Smooth muscle cell (in vitro differentiated cells): ENCODE results near the gene ZIC2. TPM values are rescaled to one million over a fixed set of nuclear protein-coding genes. Genes with fewer than 3 reads are reported as not detected.

Source experiments
- DNase-seq: peaks from one replicate; lab custom pipeline; 2025; ENCODE audit not compliant: unreplicated experiment; lab: John Stamatoyannopoulos, UW
- H2AFZ ChIP-seq: fragments of 200-600 bp; sonication (generic); 2 replicates; pipeline ENCODE4 v1.6.0; 2016; ENCODE audit warnings: antibody characterized with exemption, low read depth, mild to moderate bottlenecking
- H3F3A ChIP-seq: fragments of 200-600 bp; sonication (generic); 2 replicates; pipeline ENCODE4 v1.6.0; 2017; ENCODE audit warnings: antibody characterized with exemption, low read depth
- H3K27ac ChIP-seq: fragments of 200-600 bp; sonication (generic); 2 replicates; pipeline ENCODE4 v1.5.1; 2016; ENCODE audit warnings: low read depth, mild to moderate bottlenecking
- H3K27me3 ChIP-seq: fragments of 200-600 bp; sonication (generic); 2 replicates; pipeline ENCODE4 v1.6.1; 2016; ENCODE audit warnings: low read depth, mild to moderate bottlenecking
- H3K36me3 ChIP-seq: fragments of 200-600 bp; sonication (generic); 2 replicates; pipeline ENCODE4 v1.5.1; 2016; ENCODE audit warnings: low read depth
- H3K4me1 ChIP-seq: fragments of 200-600 bp; sonication (generic); 2 replicates; pipeline ENCODE4 v1.5.1; 2016; ENCODE audit warnings: low read depth
- H3K4me2 ChIP-seq: fragments of 200-600 bp; sonication (generic); 2 replicates; pipeline ENCODE4 v1.6.0; 2016; ENCODE audit warnings: mild to moderate bottlenecking
- H3K4me3 ChIP-seq: fragments of 200-600 bp; sonication (generic); 2 replicates; pipeline ENCODE4 v1.5.1; 2016; ENCODE audit warnings: mild to moderate bottlenecking
- H3K79me2 ChIP-seq: fragments of 200-600 bp; sonication (generic); 2 replicates; pipeline ENCODE4 v1.6.0; 2016; ENCODE audit warnings: low read depth, mild to moderate bottlenecking
- H3K9ac ChIP-seq: fragments of 200-600 bp; sonication (generic); 2 replicates; pipeline ENCODE4 v1.6.0; 2016; ENCODE audit warnings: low read depth
- H3K9me3 ChIP-seq: fragments of 200-600 bp; sonication (generic); replicated peaks from 2 replicates; pipeline ENCODE4 v1.5.1; 2016; ENCODE audit warnings: low read depth
- H4K20me1 ChIP-seq: fragments of 200-600 bp; sonication (generic); 2 replicates; pipeline ENCODE4 v1.6.0; 2016; ENCODE audit warnings: low read depth
- CTCF ChIP-seq: fragments of 200-600 bp; sonication (generic); IDR thresholded peaks from 2 replicates; pipeline ENCODE4 v1.5.1; 2017; ENCODE audit warnings: borderline replicate concordance, mild to moderate bottlenecking, antibody characterized with exemption; ENCODE audit not compliant: insufficient read depth, poor library complexity, severe bottlenecking
- WGBS: methylation state at CpG from one replicate; pipeline ENCODE4 v1.1.7; 2016; ENCODE audit warnings: low lambda C conversion rate; 5-methylcytosine and 5-hydroxymethylcytosine counted together
- polyA plus RNA-seq: library from polyadenylated mRNA; unstranded; fragments of >200 nt; fragmentation: Nextera tagmentation; extraction: Ambion mirVana; gene quantifications from 2 replicates; pipeline ENCODE4 v1.2.1, GENCODE V29; 2016
- total RNA-seq: library from RNA; depleted of rRNA; stranded (reverse); fragments of >200 nt; gene quantifications from 2 replicates; pipeline ENCODE4 v1.2.3, GENCODE V29; 2014

ZIC2 gene
- total and polyA plus RNA-seq, 2 experiments from 2014 or later = not detected

DNA sequence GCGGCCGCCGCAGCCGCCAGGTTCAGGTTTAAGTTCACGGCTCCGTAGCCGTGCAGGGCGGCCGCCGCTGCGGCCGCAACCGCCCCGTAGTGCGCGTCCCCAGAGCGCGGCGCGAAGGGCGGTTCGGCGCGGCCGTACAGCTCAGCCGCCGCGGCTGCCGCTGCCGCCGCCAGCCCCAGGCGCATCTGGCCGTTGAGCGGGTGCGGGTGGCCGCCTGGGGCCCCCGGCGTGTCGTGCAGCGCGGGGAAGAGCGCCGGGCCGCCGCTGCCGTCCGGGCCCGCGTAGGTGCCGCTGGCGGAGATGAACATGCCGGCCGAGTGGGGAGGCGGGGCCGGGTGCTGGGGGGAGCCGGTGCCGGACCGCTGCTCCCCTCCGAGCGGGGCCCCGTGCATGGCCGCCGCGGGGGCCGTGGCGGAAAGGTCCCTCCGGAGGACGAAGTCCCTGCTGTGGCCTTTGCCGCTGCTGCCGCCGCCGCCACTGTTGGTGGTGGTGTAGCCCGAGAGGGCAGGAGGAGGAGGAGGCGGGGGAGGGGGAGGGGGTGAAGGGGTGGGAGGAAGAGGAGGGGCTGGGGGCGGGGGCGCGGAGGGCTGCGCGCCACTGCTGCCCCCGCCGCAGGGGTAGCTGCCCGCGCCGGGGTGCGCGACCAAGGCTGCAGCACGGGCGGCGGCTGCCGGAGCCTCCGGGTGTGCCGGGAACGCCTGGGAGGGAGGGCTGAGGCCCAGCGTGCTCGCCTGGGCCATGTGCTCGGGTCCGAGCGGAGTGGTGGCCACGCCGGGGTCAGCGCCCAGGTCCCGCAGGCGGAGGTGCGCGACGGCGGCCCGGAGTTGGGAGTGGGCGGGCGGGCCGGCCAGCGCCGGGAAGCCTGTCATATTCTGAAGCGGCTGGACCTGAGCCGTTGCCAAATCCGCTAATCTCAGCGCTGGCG, 10.7 kb upstream of the ZIC2 start:
- Histone ChIP-seq H2AFZ (no peak overlapping the region), H3F3A (no peaks in the 10 kb centered on the region), H3K9me3 (no peaks in the 10 kb centered on the region), H3K27ac (no peak overlapping the region), H3K4me1 (peaks cover 45% of the 10 kb centered on the region), H3K4me2 (peak overlapping the region; percentile 87), H3K79me2 (no peaks in the 10 kb centered on the region), H3K9ac (no peak overlapping the region), H3K36me3 (no peaks in the 10 kb centered on the region), H3K4me3 (no peak overlapping the region), H4K20me1 (peaks cover 5% of the 10 kb centered on the region), H3K27me3 (peaks cover 96% of the 10 kb centered on the region)
- no peak for DNase-seq
- no peak for TF ChIP-seq CTCF
- WGBS = 1% methylated on average over 80 of the region's 118 CpGs

- no peak within 1 kb of the TSS for H3K9ac ChIP-seq
These were observed 9.9 kb upstream of the ZIC2 start, which contains the start of gene ZIC5 for GRCh38 chr13:99971576-99972189. Gene ZIC5 (minus strand): TSS chr13:99971767. CDS start chr13:99971603, 164 bp downstream.

DNA sequence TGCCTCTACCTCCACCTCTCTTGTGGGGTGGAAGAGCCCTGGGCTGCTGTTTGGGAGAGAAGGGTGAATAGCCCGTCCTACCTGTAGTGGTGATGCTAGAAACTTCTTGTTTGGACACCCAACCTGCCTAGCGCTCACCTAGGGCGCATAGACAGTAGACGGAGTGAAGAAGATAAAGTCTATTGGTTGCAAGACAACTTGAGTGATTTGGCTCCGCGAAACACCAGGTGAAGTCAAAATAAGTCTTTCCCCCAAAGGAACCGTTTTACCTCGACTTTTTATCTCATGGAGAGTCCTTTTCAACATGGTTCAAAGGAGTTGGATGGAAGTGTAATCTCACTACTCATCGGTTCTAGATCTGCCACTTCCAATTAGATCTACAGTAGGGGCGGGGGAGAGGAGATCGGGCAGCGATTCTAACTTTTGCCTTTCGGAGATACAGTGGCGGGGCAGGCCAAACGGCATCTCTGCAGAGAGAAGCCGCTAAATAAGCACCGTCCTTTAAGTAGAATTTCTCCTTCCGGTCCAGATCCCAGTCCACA, 9.3 kb upstream of the ZIC2 start:
- Histone ChIP-seq H3K4me1 (peaks cover 32% of the 10 kb centered on the region), H3K79me2 (no peaks in the 10 kb centered on the region), H3K27me3 (peaks cover 96% of the 10 kb centered on the region), H3K4me3 (no peak overlapping the region), H3K9me3 (no peaks in the 10 kb centered on the region), H3F3A (no peaks in the 10 kb centered on the region), H3K4me2 (no peak overlapping the region), H4K20me1 (peaks cover 5% of the 10 kb centered on the region), H3K9ac (no peak overlapping the region), H3K27ac (no peak overlapping the region), H3K36me3 (no peaks in the 10 kb centered on the region), H2AFZ (no peak overlapping the region)
- no peak for TF ChIP-seq CTCF
- DNase-seq = no peak
- 4% methylated on average over 18 of the region's 18 CpGs for WGBS

More at GRCh38 chr13:99971576-99972189, 9.9 kb upstream of the ZIC2 start, which contains the start of gene ZIC5:
- H2AFZ ChIP-seq = no peak within 1 kb of the TSS
- no peak within 1 kb of the TSS for H3K27ac ChIP-seq
- DNase-seq = no peak
- H3K79me2 ChIP-seq = no peaks in the 10 kb centered on the region
- no peaks in the 10 kb centered on the region for H3K9me3 ChIP-seq
- no peaks in the 10 kb centered on the region for H3K36me3 ChIP-seq
- peaks cover 96% of the 10 kb centered on the region for H3K27me3 ChIP-seq
- peaks cover 5% of the 10 kb centered on the region for H4K20me1 ChIP-seq
- no peaks in the 10 kb centered on the region for H3F3A ChIP-seq
- TF ChIP-seq CTCF = no peak
- no peak within 1 kb of the TSS for H3K4me3 ChIP-seq
- peaks cover 38% of the 10 kb centered on the region for H3K4me1 ChIP-seq
- under 1% methylated on average over 30 of the region's 41 CpGs for WGBS
- H3K4me2 ChIP-seq = peak within 1 kb of the TSS; percentile 87
